Right cardiac atrium (tissue), 5 donors: ENCODE measurements around the gene RTCB. TPM values are rescaled to one million over a fixed set of nuclear protein-coding genes. Genes with fewer than 3 reads are reported as not detected.
"Not testable (repeated sequence)": the region's sequence is repeated elsewhere in the genome, so short reads cannot be mapped to it uniquely, and the experiment has no call there.

Experiments used
- ATAC-seq, 2 donors: fragments of 200-7000 bp; cut with Tn5 transposase; one replicate each; pipeline versions ENCODE4 v1.8.0 to v1.9.1; 2020; ENCODE audit warnings: moderate library complexity in 2 of 2, mild to moderate bottlenecking in 1 of 2
- DNase-seq, 3 donors: peaks; one replicate each; pipeline ENCODE4 v3.0.0-alpha.2; 2020
- H3K27ac ChIP-seq: one replicate; pipeline ENCODE4 v1.5.1; 2013; ENCODE audit warnings: mild to moderate bottlenecking, low read length, control low read depth, moderate library complexity
- H3K27me3 ChIP-seq: one replicate; pipeline ENCODE4 v1.6.1; 2013; ENCODE audit not compliant: control insufficient read depth, insufficient read depth
- H3K4me1 ChIP-seq: one replicate; pipeline ENCODE4 v1.6.1; 2013; ENCODE audit warnings: low read length; ENCODE audit not compliant: control insufficient read depth, insufficient read depth
- H3K4me3 ChIP-seq: one replicate; pipeline ENCODE4 v1.5.1; 2013; ENCODE audit warnings: low read length, control low read depth
- H3K9me3 ChIP-seq: one replicate; pipeline ENCODE4 v1.6.1; 2013; ENCODE audit warnings: low read length; ENCODE audit not compliant: control insufficient read depth
- WGBS: extraction: QIAGEN DNeasy Blood & Tissue Kit; methylation state at CpG from one replicate; pipeline ENCODE4 v1.1.7; 2013; 5-methylcytosine and 5-hydroxymethylcytosine counted together
- intact Hi-C, 4 donors: fragments of 100-400 bp; cut with DNase I; formaldehyde crosslinking; loops; one replicate each; pipeline versions ENCODE4 v1.11.0 to v1.14.0; 2022 to 2023
- polyA plus RNA-seq: library from polyadenylated mRNA; stranded (reverse); fragments of 200-250 nt; gene quantifications from one replicate; pipeline ENCODE4 v1.2.3, GENCODE V29; 2013
- total RNA-seq, 4 donors: library from RNA; stranded (reverse); fragmentation: NEBNext Ultra II Directional; extraction: Animal tissue kit (Norgen Biotek cat#: 25700); gene quantifications; one replicate each; pipeline ENCODE4 v1.2.1, GENCODE V29; 2021
- donor health status: healthy with polysubstance abuse.
- donor health status: DM: no; HTN: yes; CAD: no.
- donor health status: DM: no; HTN: no; CAD: no.
- donor health status: DM: no; HTN: yes; CAD: no; lungs with severe emphysema.
- donor health status: DM: yes; HTN: yes; CAD: no.

The RTCB gene
- total and polyA plus RNA-seq, 5 donors, result 35.2 to 50.2 (median 48.1) TPM

DNA sequence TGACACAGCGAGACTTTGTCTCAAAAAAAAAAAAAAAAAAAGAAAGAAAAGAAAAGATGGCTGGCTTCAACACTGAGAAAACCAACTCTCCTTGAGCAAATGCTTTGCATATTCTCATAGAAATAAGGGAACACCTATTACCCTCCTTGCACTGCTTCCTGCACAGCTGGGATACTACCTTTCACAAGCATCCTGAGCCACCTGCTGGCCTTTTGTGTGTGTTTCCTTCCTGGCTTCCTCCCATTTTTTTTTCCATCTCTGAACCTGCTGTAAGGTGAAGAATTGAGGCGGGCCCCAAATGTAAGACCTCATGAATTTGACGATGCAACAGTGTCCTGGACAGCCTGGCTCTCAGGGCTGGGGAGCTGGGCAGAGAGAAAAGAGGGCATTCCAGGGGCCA is 56.3 kb downstream of the RTCB start:
- WGBS, result 87% methylated on average over 3 of the region's 3 CpGs
- intact Hi-C loops, result no loop called here
- H3K4me1 ChIP-seq, result no peaks in the 10 kb centered on the region
- no peak for ATAC-seq
- no peaks in the 10 kb centered on the region for H3K9me3 ChIP-seq
- no peak overlapping the region for H3K27ac ChIP-seq
- no peak for DNase-seq
- H3K4me3 ChIP-seq, result no peak overlapping the region
- H3K27me3 ChIP-seq, result no peaks in the 10 kb centered on the region

DNA sequence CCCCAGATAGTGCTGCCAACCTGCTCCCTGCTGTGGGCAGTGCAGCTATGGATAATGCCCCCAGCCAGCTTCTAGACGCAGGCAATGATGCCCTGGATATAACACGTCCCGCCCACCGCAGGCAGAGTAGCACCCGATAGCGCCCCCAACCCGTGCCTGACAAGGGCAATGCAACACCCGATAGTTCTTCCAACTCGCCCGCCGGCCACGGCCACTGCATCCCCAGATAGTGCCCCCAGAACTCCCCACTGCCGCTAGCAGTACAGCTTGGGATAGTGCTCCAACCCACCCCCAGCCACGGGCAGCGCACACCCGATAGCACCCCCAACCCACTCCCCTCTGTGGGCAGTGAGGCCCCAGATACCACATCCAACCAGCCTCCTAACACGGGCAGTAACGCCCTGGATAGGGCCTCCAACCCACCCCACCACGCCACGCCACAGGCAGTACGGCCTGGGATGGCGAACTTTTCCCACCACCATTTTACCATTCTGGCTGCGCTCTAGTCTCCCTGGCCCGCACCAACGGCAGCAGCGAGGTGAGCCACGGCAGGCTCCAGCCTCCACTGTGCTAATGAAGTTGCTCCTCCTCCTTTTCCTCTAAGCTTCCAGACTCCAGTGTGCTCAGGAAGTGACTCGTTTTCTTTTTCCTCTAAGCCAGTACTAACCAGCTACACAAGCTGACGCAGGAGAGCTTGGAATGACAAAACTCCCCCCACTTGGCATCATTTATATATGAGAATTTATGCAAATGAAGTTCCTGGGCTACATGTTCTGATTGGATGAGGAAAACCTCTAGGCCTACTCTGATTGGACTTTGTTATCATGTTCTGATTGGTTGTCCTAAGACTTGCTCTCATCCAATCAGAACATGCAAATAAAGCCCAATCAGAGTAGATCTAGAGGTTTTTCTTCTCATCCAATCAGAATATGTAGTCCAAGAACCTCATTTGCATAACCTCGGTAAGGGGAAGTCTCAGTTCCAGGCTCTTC is 57.4 kb downstream of the RTCB start:
- Histone ChIP-seq H3K4me1 (no peaks in the 10 kb centered on the region), H3K27me3 (no peaks in the 10 kb centered on the region), H3K4me3 (no peak overlapping the region), H3K9me3 (no peaks in the 10 kb centered on the region), H3K27ac (no peak overlapping the region)
- DNase-seq (no peak), ATAC-seq (peak; percentile 30 to 49)
- 74% methylated on average over 30 of the region's 30 CpGs for whole genome bisulfite sequencing
- intact Hi-C loops, result no loop called here

DNA sequence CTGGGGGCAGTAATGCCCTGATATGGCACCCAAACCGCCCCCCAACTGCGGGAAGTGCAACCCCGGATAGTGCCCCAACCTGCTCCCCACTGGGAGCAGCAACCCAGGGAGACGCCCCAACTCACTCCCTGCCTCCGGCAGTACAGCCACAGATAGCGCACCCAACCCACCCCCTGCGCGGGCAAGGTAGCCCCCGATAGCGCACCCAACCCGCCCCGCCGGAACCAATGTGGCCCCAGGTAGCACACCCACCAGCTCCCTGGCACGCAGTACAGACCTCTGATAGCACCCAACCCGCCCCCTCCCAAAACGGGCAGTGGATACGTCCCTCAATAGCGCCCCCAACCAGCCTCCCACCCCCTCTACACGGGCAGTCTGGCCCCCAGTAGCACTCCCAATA is 58.2 kb downstream of the RTCB start:
- H3K4me1 ChIP-seq, result no peaks in the 10 kb centered on the region
- WGBS, result 88% methylated on average over 19 of the region's 19 CpGs
- intact Hi-C loops, result no loop called here
- ATAC-seq (peak in 1 of 2 donors; percentile 31), DNase-seq (no peak)
- no peak overlapping the region for H3K4me3 ChIP-seq
- no peaks in the 10 kb centered on the region for H3K27me3 ChIP-seq
- no peak overlapping the region for H3K27ac ChIP-seq
- no peaks in the 10 kb centered on the region for H3K9me3 ChIP-seq

DNA sequence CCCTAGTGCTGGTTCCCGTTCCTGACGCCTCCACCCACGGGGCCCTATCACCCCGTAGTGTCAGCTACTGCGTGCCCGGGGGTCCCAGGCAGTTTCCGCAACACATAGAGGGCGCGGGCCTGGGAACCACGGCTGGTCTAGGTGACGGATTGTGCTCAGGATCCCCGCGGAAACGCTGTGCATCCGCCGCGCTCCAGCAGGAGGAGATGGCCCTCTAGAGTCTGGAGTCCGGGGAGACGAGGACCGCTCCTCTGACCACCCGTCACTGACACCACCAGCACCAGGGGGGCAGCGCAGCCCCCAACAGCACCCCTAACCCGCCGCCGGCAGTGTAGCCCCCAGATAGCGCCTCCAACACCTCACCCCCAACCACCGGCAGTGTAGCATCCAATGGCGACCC is 58.8 kb downstream of the RTCB start:
- DNase-seq (no peak), ATAC-seq (peak in 1 of 2 donors; percentile 20)
- Histone ChIP-seq H3K27me3 (no peaks in the 10 kb centered on the region), H3K4me3 (no peak overlapping the region), H3K9me3 (no peaks in the 10 kb centered on the region), H3K27ac (no peak overlapping the region), H3K4me1 (no peaks in the 10 kb centered on the region)
- intact Hi-C loops, result no loop called here
- 87% methylated on average over 28 of the region's 28 CpGs for WGBS

DNA sequence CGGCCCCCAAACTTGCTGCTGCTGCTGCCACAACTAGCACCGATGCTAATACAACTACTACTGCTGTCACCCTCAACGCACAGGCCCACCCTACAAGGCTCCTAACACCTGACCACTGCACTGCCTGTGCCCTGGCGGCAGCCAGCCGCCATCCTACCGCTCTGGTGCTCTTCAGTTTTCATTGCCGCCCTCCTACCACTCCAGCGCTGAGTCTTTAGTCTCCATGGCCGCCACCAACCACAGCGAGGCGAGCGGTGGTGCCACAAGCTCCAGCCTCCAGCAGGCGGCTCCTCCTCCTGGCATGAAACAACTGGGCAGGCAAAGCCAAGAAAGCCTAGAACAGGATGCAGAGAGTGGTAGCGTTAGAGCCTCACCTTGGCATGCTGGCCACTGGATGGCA is 59.4 kb downstream of the RTCB start:
- DNase-seq, result no peak
- Histone ChIP-seq H3K4me1 (no peaks in the 10 kb centered on the region), H3K9me3 (no peaks in the 10 kb centered on the region), H3K27me3 (no peaks in the 10 kb centered on the region), H3K4me3 (no peak overlapping the region), H3K27ac (no peak overlapping the region)
- intact Hi-C loops, result no loop called here
- no peak for ATAC-seq
- WGBS, result 91% methylated on average over 14 of the region's 14 CpGs

DNA sequence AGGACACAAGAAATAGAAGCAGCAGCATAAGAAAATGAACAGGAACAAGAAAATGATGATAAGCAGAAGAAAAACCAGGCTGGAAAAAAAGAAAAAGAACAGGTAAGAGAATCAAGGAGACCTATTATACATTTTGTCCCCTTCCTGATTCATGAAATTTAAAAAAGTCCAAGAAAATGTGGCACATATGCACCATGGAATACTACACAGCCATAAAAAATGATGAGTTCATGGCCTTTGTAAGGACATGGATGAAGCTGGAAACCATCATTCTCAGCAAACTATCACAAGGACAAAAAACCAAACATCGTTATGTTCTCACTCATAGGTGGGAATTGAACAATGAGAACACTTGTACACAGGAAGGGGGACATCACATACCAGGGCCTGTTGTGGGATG is 60.2 kb downstream of the RTCB start:
- intact Hi-C loops, H3K27me3 ChIP-seq, ATAC-seq, DNase-seq, H3K4me1 ChIP-seq, H3K9me3 ChIP-seq, H3K4me3 ChIP-seq, H3K27ac ChIP-seq: not testable (repeated sequence)
- WGBS, result 84% methylated on average over 1 of the region's 1 CpG

DNA sequence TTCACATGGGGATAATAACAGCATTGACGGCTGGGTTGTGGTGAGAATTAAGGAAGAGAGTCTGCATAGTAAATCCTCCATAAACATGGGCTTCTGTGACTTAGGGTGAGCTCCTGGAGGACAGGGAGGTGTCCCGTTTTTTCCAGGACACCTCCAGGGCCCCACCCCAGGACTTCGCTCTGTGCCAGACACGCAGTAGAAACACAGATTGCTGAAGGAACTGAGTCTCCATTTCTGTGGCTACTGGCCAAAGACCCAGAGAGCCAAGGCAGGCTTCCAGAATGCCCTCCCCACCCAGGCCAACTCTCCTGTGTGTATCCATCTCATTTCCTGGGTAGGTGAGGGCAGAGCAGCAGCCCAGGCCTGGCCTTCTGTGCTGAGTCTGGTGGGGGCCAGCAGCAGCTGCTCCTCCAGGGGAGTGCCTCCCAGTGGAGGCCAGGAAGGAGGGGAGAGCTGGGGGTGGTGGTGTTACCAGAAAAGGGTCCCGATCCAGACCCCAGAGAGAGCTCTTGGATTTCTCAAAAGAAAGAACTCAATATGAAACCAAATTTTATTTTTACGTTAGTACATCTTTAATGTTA is 63.9 kb downstream of the RTCB start:
- no peaks in the 10 kb centered on the region for H3K9me3 ChIP-seq
- no peak overlapping the region for H3K27ac ChIP-seq
- no peak overlapping the region for H3K4me3 ChIP-seq
- no peak for DNase-seq
- ATAC-seq, result no peak
- intact Hi-C loops, result no loop called here
- WGBS, result 72% methylated on average over 6 of the region's 6 CpGs
- no peaks in the 10 kb centered on the region for H3K4me1 ChIP-seq
- no peaks in the 10 kb centered on the region for H3K27me3 ChIP-seq

DNA sequence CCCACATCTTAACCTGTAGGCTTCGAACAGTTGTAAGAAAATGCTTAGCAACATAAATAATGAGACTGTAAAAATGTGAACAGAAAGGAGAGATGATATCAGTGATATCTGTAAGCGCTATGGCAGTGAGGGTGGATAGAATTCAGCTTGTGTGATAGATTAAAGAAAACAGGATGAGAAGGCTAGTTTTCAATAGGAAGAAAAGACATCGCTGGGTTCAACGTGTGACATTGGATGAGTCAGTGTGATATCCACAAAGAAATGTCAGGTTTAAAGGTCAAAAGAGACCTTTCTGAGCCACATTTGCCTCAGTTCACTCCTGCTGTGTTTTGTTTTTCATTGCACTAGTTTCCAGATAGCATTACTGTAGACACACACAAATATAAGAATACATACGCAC is 68.1 kb downstream of the RTCB start:
- DNase-seq, result no peak
- Histone ChIP-seq H3K9me3 (no peaks in the 10 kb centered on the region), H3K4me3 (no peak overlapping the region), H3K4me1 (no peaks in the 10 kb centered on the region), H3K27me3 (no peaks in the 10 kb centered on the region), H3K27ac (no peak overlapping the region)
- intact Hi-C loops, result no loop called here
- 63% methylated on average over 5 of the region's 5 CpGs for WGBS
- ATAC-seq, result no peak

DNA sequence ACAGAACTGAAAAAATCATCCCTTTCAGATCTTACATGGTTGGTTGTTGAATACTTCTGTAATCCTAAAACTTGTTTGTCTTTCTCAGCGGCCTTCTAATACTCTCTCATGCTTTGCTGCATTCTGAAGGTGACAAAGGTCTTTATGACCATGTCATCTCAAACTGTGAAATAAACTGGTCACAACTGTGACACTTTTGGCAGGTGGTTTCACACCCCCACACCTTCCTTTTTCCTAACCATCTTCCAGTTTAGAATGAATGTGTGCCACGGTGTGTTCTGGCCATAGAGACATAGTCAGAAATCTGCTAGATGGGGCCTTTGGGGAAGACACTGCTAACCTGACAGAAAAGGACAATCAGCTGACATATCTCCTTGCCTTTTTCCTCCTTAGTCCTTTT is 69.1 kb downstream of the RTCB start:
- H3K9me3 ChIP-seq, result no peaks in the 10 kb centered on the region
- H3K27ac ChIP-seq, result no peak overlapping the region
- no peak overlapping the region for H3K4me3 ChIP-seq
- no peak for ATAC-seq
- H3K4me1 ChIP-seq, result no peaks in the 10 kb centered on the region
- no peaks in the 10 kb centered on the region for H3K27me3 ChIP-seq
- WGBS, result 79% methylated on average over 2 of the region's 2 CpGs
- no peak for DNase-seq
- intact Hi-C loops, result no loop called here

DNA sequence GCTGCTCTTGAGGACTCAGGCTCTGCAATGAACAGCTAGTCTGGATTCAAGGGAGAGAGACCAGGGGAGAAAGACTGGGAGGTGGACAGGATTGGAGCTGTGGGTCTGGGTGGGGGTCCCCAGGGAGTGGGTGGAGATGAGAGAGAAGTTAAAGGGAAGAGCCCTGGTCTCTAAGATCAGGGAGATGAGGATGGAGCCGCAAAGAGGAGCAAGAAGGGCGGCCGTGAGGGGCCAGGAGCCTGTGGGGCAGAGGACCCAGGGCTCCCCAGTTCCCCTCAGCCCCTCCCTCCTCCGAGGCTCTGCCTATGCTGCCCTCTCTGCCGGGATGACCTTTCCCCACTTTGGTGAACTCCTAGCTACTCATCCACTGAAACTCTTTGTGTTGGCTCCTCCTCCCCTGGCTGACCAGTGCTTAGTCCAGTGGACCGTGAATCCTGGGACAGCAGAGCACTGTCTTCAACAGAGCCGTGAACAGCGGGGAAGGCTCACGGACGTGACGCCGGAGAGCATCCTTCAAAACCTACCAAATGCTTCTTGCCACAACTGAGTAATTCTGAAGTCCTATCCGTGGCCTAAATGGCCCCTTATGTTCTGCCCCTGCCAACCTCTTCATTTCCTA is 70.8 kb downstream of the RTCB start:
- no peaks in the 10 kb centered on the region for H3K4me1 ChIP-seq
- no peak overlapping the region for H3K4me3 ChIP-seq
- no peaks in the 10 kb centered on the region for H3K9me3 ChIP-seq
- 81% methylated on average over 13 of the region's 13 CpGs for WGBS
- no peak overlapping the region for H3K27ac ChIP-seq
- H3K27me3 ChIP-seq, result no peaks in the 10 kb centered on the region
- ATAC-seq (no peak), DNase-seq (no peak)
- intact Hi-C loops, result no loop called here

DNA sequence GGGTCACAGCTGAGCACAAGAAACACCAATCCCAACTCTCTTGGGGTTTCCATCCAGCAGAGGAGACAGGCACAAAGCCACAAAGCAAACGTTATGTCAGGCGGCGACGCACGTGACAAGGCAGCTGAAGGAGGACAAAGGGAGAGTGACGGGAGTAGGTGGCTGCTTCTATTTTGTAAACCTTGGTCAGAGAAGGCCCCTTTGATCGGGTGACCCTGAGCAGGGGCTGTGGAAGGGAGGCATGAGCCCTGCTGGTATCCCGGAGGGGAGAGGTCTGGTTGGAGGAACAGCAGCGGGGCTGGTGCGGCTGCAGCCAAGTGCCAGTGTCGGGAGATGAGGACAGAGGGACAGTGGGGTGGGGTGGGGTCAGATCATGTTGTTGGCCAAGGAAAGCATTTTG is 71.6 kb downstream of the RTCB start:
- H3K9me3 ChIP-seq, result no peaks in the 10 kb centered on the region
- H3K4me1 ChIP-seq, result no peaks in the 10 kb centered on the region
- no peak overlapping the region for H3K4me3 ChIP-seq
- H3K27ac ChIP-seq, result no peak overlapping the region
- H3K27me3 ChIP-seq, result no peaks in the 10 kb centered on the region
- no peak for ATAC-seq
- DNase-seq, result no peak
- intact Hi-C loops, result no loop called here
- 77% methylated on average over 11 of the region's 11 CpGs for WGBS
